HG02943 (cell line): Measurements from ENCODE around the gene ARHGAP26.

ENCODE experiments used
- ATAC-seq: cut with Tn5 transposase; IDR thresholded peaks from one replicate; pipeline ENCODE4 v1.9.1; 2021; ENCODE audit warnings: mild to moderate bottlenecking, low read depth, moderate library complexity; ENCODE audit not compliant: unreplicated experiment

ARHGAP26 gene

GRCh38 chr5:143267186-143267585, 497.0 kb downstream of the ARHGAP26 start:
- no peak for ATAC-seq

- ATAC-seq = no peak
These were observed 498.2 kb downstream of the ARHGAP26 start for GRCh38 chr5:143268388-143268787.

- ATAC-seq = no peak
These were observed 501.3 kb downstream of the ARHGAP26 start for GRCh38 chr5:143271431-143271830.

- no peak for ATAC-seq
These were observed 504.8 kb downstream of the ARHGAP26 start for GRCh38 chr5:143274952-143275351.

GRCh38 chr5:143275512-143276363, 505.6 kb downstream of the ARHGAP26 start:
- no peak for ATAC-seq

- ATAC-seq = no peak
These were observed 507.4 kb downstream of the ARHGAP26 start for GRCh38 chr5:143277536-143277935.
